Measurements from ENCODE around the gene NFE2L3. TPM values are rescaled to one million over a fixed set of nuclear protein-coding genes. Genes with fewer than 3 reads are reported as not detected.
"Not testable (repeated sequence)": the region's sequence is repeated elsewhere in the genome, so short reads cannot be mapped to it uniquely, and the experiment has no call there.

NFE2L3 gene
- total and polyA plus RNA-seq, 7 experiments from 2014 or later, result 1.1 to 49.5 (median 4.5) TPM

- peaks cover 7 to 40% (median 38%) of the 10 kb centered on the region in 7 donors for H3K4me1 Mint-ChIP-seq
- H3K36me3 Mint-ChIP-seq, result peaks cover 0 to 24% (median 8%) of the 10 kb centered on the region in 5 donors
- H3K4me1 ChIP-seq (ENCODE audit: control insufficient read depth in 2 of 2, insufficient read depth in 2 of 2, low read length in 2 of 2); ATAC-seq; H3K36me3 ChIP-seq (ENCODE audit: control insufficient read depth in 2 of 3, insufficient read depth in 3 of 3, low read length in 3 of 3); CTCF ChIA-PET; H3K9me3 Mint-ChIP-seq; H3K27me3 Mint-ChIP-seq; H3K9me3 ChIP-seq (ENCODE audit: control insufficient read depth in 2 of 3, low read length in 3 of 3); H3K4me3 Mint-ChIP-seq; POLR2A ChIA-PET; DNase-seq; H3K27me3 ChIP-seq (ENCODE audit: control insufficient read depth in 2 of 2, insufficient read depth in 2 of 2, low read length in 2 of 2); H3K4me3 ChIP-seq (ENCODE audit: low read length); H3K27ac Mint-ChIP-seq; H3K27ac ChIP-seq (ENCODE audit: low read depth, low read length): not testable (repeated sequence)
- intact Hi-C loops (cut with micrococcal nuclease), result loop anchor here in 1 of 2 donors (2.0 kb wide), 1 partner anchor 19 kb away; no protein-coding TSS in a partner anchor
Measured at GRCh38 chr7:26175903-26176302, 23.9 kb downstream of the NFE2L3 start.

- H3K9me3 ChIP-seq (ENCODE audit: control insufficient read depth in 2 of 3, low read length in 3 of 3); H3K9me3 Mint-ChIP-seq; H3K27ac ChIP-seq (ENCODE audit: low read depth, low read length); intact Hi-C loops (cut with micrococcal nuclease); H3K36me3 ChIP-seq (ENCODE audit: control insufficient read depth in 2 of 3, insufficient read depth in 3 of 3, low read length in 3 of 3); H3K27me3 ChIP-seq (ENCODE audit: control insufficient read depth in 2 of 2, insufficient read depth in 2 of 2, low read length in 2 of 2); H3K4me1 ChIP-seq (ENCODE audit: control insufficient read depth in 2 of 2, insufficient read depth in 2 of 2, low read length in 2 of 2); H3K4me3 ChIP-seq (ENCODE audit: low read length); ATAC-seq; DNase-seq; H3K4me3 Mint-ChIP-seq; CTCF ChIA-PET; H3K27me3 Mint-ChIP-seq; H3K27ac Mint-ChIP-seq: not testable (repeated sequence)
- Mint-ChIP-seq H3K4me1 (peaks cover 10 to 47% (median 42%) of the 10 kb centered on the region in 7 donors), H3K36me3 (peaks cover 0 to 21% (median 8%) of the 10 kb centered on the region in 5 donors)
- POLR2A ChIA-PET, result interaction anchor here (4.5 kb wide), 1 partner anchor 12 kb away, joined by 27 read pairs; no protein-coding TSS in a partner anchor
Measured at GRCh38 chr7:26176696-26177095, 24.7 kb downstream of the NFE2L3 start.

GRCh38 chr7:26177269-26177668, 25.3 kb downstream of the NFE2L3 start:
- DNase-seq; H3K27ac ChIP-seq (ENCODE audit: low read depth, low read length); H3K27me3 Mint-ChIP-seq; H3K4me3 ChIP-seq (ENCODE audit: low read length); ATAC-seq; intact Hi-C loops (cut with micrococcal nuclease); H3K9me3 Mint-ChIP-seq; H3K9me3 ChIP-seq (ENCODE audit: control insufficient read depth in 2 of 3, low read length in 3 of 3); H3K27me3 ChIP-seq (ENCODE audit: control insufficient read depth in 2 of 2, insufficient read depth in 2 of 2, low read length in 2 of 2); H3K36me3 ChIP-seq (ENCODE audit: control insufficient read depth in 2 of 3, insufficient read depth in 3 of 3, low read length in 3 of 3); H3K4me1 ChIP-seq (ENCODE audit: control insufficient read depth in 2 of 2, insufficient read depth in 2 of 2, low read length in 2 of 2); CTCF ChIA-PET: not testable (repeated sequence)
- Mint-ChIP-seq H3K27ac (peak overlapping the region in 3 of 9 donors; percentile 12 to 50 (median 43)), H3K4me3 (peak overlapping the region in 1 of 10 donors; percentile 13), H3K36me3 (peaks cover 0 to 18% (median 8%) of the 10 kb centered on the region in 5 donors), H3K4me1 (peaks cover 12 to 52% (median 47%) of the 10 kb centered on the region in 7 donors)
- POLR2A ChIA-PET, result interaction anchor here (1.3 to 4.5 kb wide), 2 partner anchors 11 to 20 kb away, joined by 3 to 27 read pairs; no protein-coding TSS in a partner anchor

GRCh38 chr7:26178272-26178960, 26.4 kb downstream of the NFE2L3 start:
- Mint-ChIP-seq H3K4me1 (peaks cover 12 to 60% (median 47%) of the 10 kb centered on the region in 7 donors), H3K27me3 (no peaks in the 10 kb centered on the region), H3K36me3 (peaks cover 0 to 12% (median 7%) of the 10 kb centered on the region in 5 donors), H3K9me3 (peaks cover 0 to 4% (median 0%) of the 10 kb centered on the region in 11 donors), H3K27ac (peak overlapping the region in 7 of 9 donors; percentile 17 to 76 (median 55)), H3K4me3 (no peak overlapping the region)
- intact Hi-C loops (cut with micrococcal nuclease), result no loop called here
- peaks cover 0 to 4% of the 10 kb centered on the region in 2 donors for H3K4me1 ChIP-seq (ENCODE audit: control insufficient read depth in 2 of 2, insufficient read depth in 2 of 2, low read length in 2 of 2)
- no peak overlapping the region for H3K4me3 ChIP-seq (ENCODE audit: low read length)
- DNase-seq (no peak), ATAC-seq (no peak)
- ChIA-PET POLR2A (interaction anchor here (1.3 to 12.5 kb wide), 4 partner anchors 10 to 27 kb away, joined by 3 to 289 read pairs (median 17); partner anchors contain the start of genes CBX3, HNRNPA2B1 and NFE2L3), CTCF (no interaction called here)
- no peaks in the 10 kb centered on the region for H3K27me3 ChIP-seq (ENCODE audit: control insufficient read depth in 2 of 2, insufficient read depth in 2 of 2, low read length in 2 of 2)
- H3K36me3 ChIP-seq (ENCODE audit: control insufficient read depth in 2 of 3, insufficient read depth in 3 of 3, low read length in 3 of 3), result no peaks in the 10 kb centered on the region
- no peak overlapping the region for H3K27ac ChIP-seq (ENCODE audit: low read depth, low read length)
- H3K9me3 ChIP-seq (ENCODE audit: control insufficient read depth in 2 of 3, low read length in 3 of 3), result no peaks in the 10 kb centered on the region

- Mint-ChIP-seq H3K4me1 (peaks cover 11 to 59% (median 46%) of the 10 kb centered on the region in 7 donors), H3K27me3 (no peaks in the 10 kb centered on the region), H3K4me3 (no peak overlapping the region), H3K27ac (peak overlapping the region in 3 of 9 donors; percentile 31 to 56 (median 43)), H3K9me3 (peaks cover 0 to 4% (median 0%) of the 10 kb centered on the region in 11 donors), H3K36me3 (peaks cover 0 to 13% (median 3%) of the 10 kb centered on the region in 5 donors)
- no peak for DNase-seq
- intact Hi-C loops (cut with micrococcal nuclease), result no loop called here
- ATAC-seq, result no peak
- POLR2A ChIA-PET, result interaction anchor here (0.5 to 12.5 kb wide), 9 partner anchors 9 to 190 kb away, joined by 3 to 289 read pairs (median 4); partner anchors contain the start of genes CBX3, HNRNPA2B1 and NFE2L3
- no peaks in the 10 kb centered on the region for H3K36me3 ChIP-seq (ENCODE audit: control insufficient read depth in 2 of 3, insufficient read depth in 3 of 3, low read length in 3 of 3)
- peaks cover 0 to 4% of the 10 kb centered on the region in 2 donors for H3K4me1 ChIP-seq (ENCODE audit: control insufficient read depth in 2 of 2, insufficient read depth in 2 of 2, low read length in 2 of 2)
- CTCF ChIA-PET, result interaction anchor here (0.6 to 2.6 kb wide), 2 partner anchors 89 to 101 kb away, joined by 3 to 8 read pairs; no protein-coding TSS in a partner anchor
- H3K27ac ChIP-seq (ENCODE audit: low read depth, low read length), result no peak overlapping the region
- H3K4me3 ChIP-seq (ENCODE audit: low read length), result no peak overlapping the region
- H3K9me3 ChIP-seq (ENCODE audit: control insufficient read depth in 2 of 3, low read length in 3 of 3), result no peaks in the 10 kb centered on the region
- no peaks in the 10 kb centered on the region for H3K27me3 ChIP-seq (ENCODE audit: control insufficient read depth in 2 of 2, insufficient read depth in 2 of 2, low read length in 2 of 2)
Measured at GRCh38 chr7:26179422-26179821, 27.4 kb downstream of the NFE2L3 start.

GRCh38 chr7:26179826-26180497, 28.0 kb downstream of the NFE2L3 start:
- H3K4me1 ChIP-seq (ENCODE audit: control insufficient read depth in 2 of 2, insufficient read depth in 2 of 2, low read length in 2 of 2), result peaks cover 0 to 4% of the 10 kb centered on the region in 2 donors
- no peak overlapping the region for H3K4me3 ChIP-seq (ENCODE audit: low read length)
- Mint-ChIP-seq H3K27ac (peak overlapping the region in 6 of 9 donors; percentile 10 to 83 (median 77)), H3K27me3 (no peaks in the 10 kb centered on the region), H3K4me3 (no peak overlapping the region), H3K4me1 (peaks cover 15 to 60% (median 50%) of the 10 kb centered on the region in 7 donors), H3K36me3 (peaks cover 0 to 18% (median 8%) of the 10 kb centered on the region in 5 donors), H3K9me3 (peaks cover 0 to 8% (median 0%) of the 10 kb centered on the region in 11 donors)
- peak overlapping the region; percentile 20 for H3K27ac ChIP-seq (ENCODE audit: low read depth, low read length)
- DNase-seq, result no peak
- intact Hi-C loops (cut with micrococcal nuclease), result loop anchor here in 1 of 2 donors (1.0 kb wide), 1 partner anchor 8 kb away; no protein-coding TSS in a partner anchor
- no peaks in the 10 kb centered on the region for H3K36me3 ChIP-seq (ENCODE audit: control insufficient read depth in 2 of 3, insufficient read depth in 3 of 3, low read length in 3 of 3)
- no peaks in the 10 kb centered on the region for H3K27me3 ChIP-seq (ENCODE audit: control insufficient read depth in 2 of 2, insufficient read depth in 2 of 2, low read length in 2 of 2)
- POLR2A ChIA-PET, result interaction anchor here (0.5 to 12.5 kb wide), 13 partner anchors 8 to 190 kb away, joined by 3 to 289 read pairs (median 4); partner anchors contain the start of genes CBX3, HNRNPA2B1 and NFE2L3
- no peak for ATAC-seq
- CTCF ChIA-PET, result interaction anchor here (0.6 to 2.6 kb wide), 4 partner anchors 9 to 89 kb away, joined by 4 to 8 read pairs (median 5); no protein-coding TSS in a partner anchor
- H3K9me3 ChIP-seq (ENCODE audit: control insufficient read depth in 2 of 3, low read length in 3 of 3), result no peaks in the 10 kb centered on the region

Data from naive thymus-derived CD4-positive, alpha-beta T cell (primary cell).